ENCODE results near the gene TFPI2.

The TFPI2 gene

GRCh38 chr7:93854480-93854879, 36.1 kb downstream of the TFPI2 start:
- DNase-seq: no peak

- no peak for DNase-seq
Measured at GRCh38 chr7:93851536-93851935, 39.0 kb downstream of the TFPI2 start.

GRCh38 chr7:93843260-93843659, 47.3 kb downstream of the TFPI2 start:
- no peak for DNase-seq

GRCh38 chr7:93838966-93839365, 51.6 kb downstream of the TFPI2 start:
- DNase-seq: no peak

GRCh38 chr7:93837245-93837644, 53.3 kb downstream of the TFPI2 start:
- no peak for DNase-seq

GRCh38 chr7:93836116-93836515, 54.4 kb downstream of the TFPI2 start:
- DNase-seq: no peak

- DNase-seq: no peak
Measured at GRCh38 chr7:93835702-93836101, 54.9 kb downstream of the TFPI2 start.
